Keratinocyte (primary cell): ENCODE data around the gene C20orf141. TPM values are rescaled to one million over a fixed set of nuclear protein-coding genes. Genes with fewer than 3 reads are reported as not detected.

Experiments
- DNase-seq: peaks from one replicate; pipeline ENCODE4 v3.0.0-alpha.2; 2011; ENCODE audit warnings: low read depth, missing footprints, low spot score
- FAIRE-seq: peaks from 2 replicates; lab custom pipeline; 2011; peaks lifted over from hg19 to GRCh38; lab: Jason Lieb, UNC
- H2AFZ ChIP-seq: 2 replicates; pipeline ENCODE4 v1.6.0; 2012; ENCODE audit warnings: low read length, control low read depth, inconsistent platforms; ENCODE audit not compliant: control insufficient read depth
- H3K27ac ChIP-seq: 2 replicates; pipeline ENCODE4 v1.5.1; 2011; ENCODE audit warnings: low read length; ENCODE audit not compliant: control insufficient read depth, insufficient read depth
- H3K27me3 ChIP-seq: 3 replicates; pipeline ENCODE4 v1.6.0; 2011; ENCODE audit warnings: low read length; ENCODE audit not compliant: control insufficient read depth, insufficient read depth; ENCODE audit errors: extremely low read depth
- H3K36me3 ChIP-seq, 2 experiments: 2 replicates in 1 of 2; 3 replicates in 1 of 2; pipeline ENCODE4 v1.5.1; 2011; ENCODE audit warnings: low read length in 2 of 2, mild to moderate bottlenecking in 1 of 2; ENCODE audit not compliant: control insufficient read depth in 2 of 2, insufficient read depth in 2 of 2; ENCODE audit errors: extremely low read depth in 1 of 2
- H3K4me1 ChIP-seq: 3 replicates; pipeline ENCODE4 v1.5.1; 2011; ENCODE audit warnings: low read length; ENCODE audit not compliant: control insufficient read depth, insufficient read depth; ENCODE audit errors: extremely low read depth
- H3K4me2 ChIP-seq: 3 replicates; pipeline ENCODE4 v1.6.0; 2011; ENCODE audit warnings: low read depth, low read length; ENCODE audit not compliant: control insufficient read depth, insufficient read depth; ENCODE audit errors: extremely low read depth
- H3K4me3 ChIP-seq, 3 experiments: fragments of 200-600 bp in 1 of 3; sonication (generic) in 1 of 3; 2 replicates in 2 of 3; 3 replicates in 1 of 3; pipeline ENCODE4 v1.5.1; 2011 to 2016; ENCODE audit warnings: low read length in 3 of 3, mild to moderate bottlenecking in 3 of 3, control low read depth in 2 of 3, inconsistent platforms in 1 of 3, low read depth in 1 of 3, mixed read lengths in 1 of 3, mixed run types in 1 of 3, moderate library complexity in 1 of 3; ENCODE audit not compliant: control insufficient read depth in 2 of 3, insufficient read depth in 2 of 3; ENCODE audit errors: extremely low read depth in 1 of 3
- H3K79me2 ChIP-seq: 2 replicates; pipeline ENCODE4 v1.6.0; 2012; ENCODE audit warnings: low read length; ENCODE audit not compliant: control insufficient read depth, insufficient read depth
- H3K9ac ChIP-seq: 3 replicates; pipeline ENCODE4 v1.6.0; 2011; ENCODE audit warnings: low read length; ENCODE audit not compliant: control insufficient read depth, insufficient read depth; ENCODE audit errors: extremely low read depth
- H3K9me1 ChIP-seq: 3 replicates; pipeline ENCODE4 v1.6.0; 2011; ENCODE audit warnings: low read length; ENCODE audit not compliant: control insufficient read depth, insufficient read depth; ENCODE audit errors: extremely low read depth
- H3K9me3 ChIP-seq: 2 replicates; pipeline ENCODE4 v1.5.1; 2012; ENCODE audit warnings: low read depth, low read length; ENCODE audit not compliant: control insufficient read depth
- H4K20me1 ChIP-seq: 3 replicates; pipeline ENCODE4 v1.6.0; 2011; ENCODE audit warnings: low read length; ENCODE audit not compliant: control insufficient read depth, insufficient read depth; ENCODE audit errors: extremely low read depth
- CTCF ChIP-seq, 3 experiments: IDR thresholded peaks in 1 of 3; conservative IDR thresholded peaks in 1 of 3; optimal IDR thresholded peaks in 1 of 3; 2 replicates in 2 of 3; 3 replicates in 1 of 3; pipeline versions ENCODE3 to v1.5.1; 2011; ENCODE audit warnings: low read length in 3 of 3, mild to moderate bottlenecking in 3 of 3, moderate library complexity in 2 of 3, control low read depth in 1 of 3, inconsistent platforms in 1 of 3; ENCODE audit not compliant: insufficient read depth in 2 of 3; ENCODE audit errors: extremely low read depth in 1 of 3
- EZH2 ChIP-seq: IDR thresholded peaks from one replicate; pipeline ENCODE4 v1.6.1; 2012; ENCODE audit warnings: inconsistent platforms, mild to moderate bottlenecking, low read length, moderate library complexity
- dilution Hi-C: fragments of 300-500 bp; cut with MboI; formaldehyde crosslinking; loops from one replicate; pipeline ENCODE4 v1.7.0; 2020; ENCODE audit warnings: low sequenced_read_pairs; ENCODE audit not compliant: extremely low pct_ligation_motif_present
- polyA plus RNA-seq, 5 experiments: library from polyadenylated mRNA; depleted of rRNA in 3 of 5; stranded (reverse) in 3 of 5; stranded (forward) in 1 of 5; unstranded in 1 of 5; fragments of >200 nt; gene quantifications; 1 replicate in 1 of 5; 2 replicates in 3 of 5; 3 replicates in 1 of 5; pipeline versions ENCODE4 v1.2.1 to v1.2.3, GENCODE V29; 2011 to 2012; ENCODE audit warnings: missing spikeins in 2 of 5, low read depth in 1 of 5, low replicate concordance in 1 of 5

The C20orf141 gene
- polyA plus RNA-seq, 1 donor (not counting 4 experiments of a cell fraction or from before 2014, with no cell fraction given), result not detected

- H3K9ac ChIP-seq, result no peak overlapping the region
- no peaks in the 10 kb centered on the region for H3K9me1 ChIP-seq
- H3K4me3 ChIP-seq, result no peak overlapping the region
- H2AFZ ChIP-seq, result no peak overlapping the region
- TF ChIP-seq CTCF (optimal IDR thresholded peaks at IDR 0.05 in 1 of 3, IDR thresholded peaks at IDR 0.05 in 1 of 3, conservative IDR thresholded peaks at IDR 0.05 in 1 of 3; ENCODE audit: extremely low read depth in 1 of 3, insufficient read depth in 2 of 3, low read length in 3 of 3) (no peak), EZH2 (no peak)
- H3K79me2 ChIP-seq, result no peaks in the 10 kb centered on the region
- no peak for FAIRE-seq
- no peaks in the 10 kb centered on the region for H3K36me3 ChIP-seq
- no peaks in the 10 kb centered on the region for H3K27me3 ChIP-seq
- H3K4me2 ChIP-seq, result no peak overlapping the region
- dilution Hi-C loops, result no loop called here
- H3K4me1 ChIP-seq, result peaks cover 6% of the 10 kb centered on the region
- H3K27ac ChIP-seq, result no peak overlapping the region
- no peak for DNase-seq
- no peaks in the 10 kb centered on the region for H4K20me1 ChIP-seq
- no peaks in the 10 kb centered on the region for H3K9me3 ChIP-seq
These were observed 21.2 kb downstream of the C20orf141 start for GRCh38 chr20:2836035-2836434.

GRCh38 chr20:2837221-2837960 is 22.6 kb downstream of the C20orf141 start:
- Histone ChIP-seq H3K9me1 (no peaks in the 10 kb centered on the region), H3K9me3 (no peaks in the 10 kb centered on the region)
- no peak for FAIRE-seq

More at GRCh38 chr20:2837221-2837960, 22.6 kb downstream of the C20orf141 start:
- dilution Hi-C loops, result no loop called here
- DNase-seq, result no peak
- Histone ChIP-seq H3K4me3 (no peak overlapping the region), H3K36me3 (no peaks in the 10 kb centered on the region), H2AFZ (no peak overlapping the region), H3K4me2 (no peak overlapping the region), H3K79me2 (no peaks in the 10 kb centered on the region), H3K4me1 (peaks cover 6% of the 10 kb centered on the region), H3K9ac (no peak overlapping the region), H4K20me1 (no peaks in the 10 kb centered on the region), H3K27ac (no peak overlapping the region), H3K27me3 (no peaks in the 10 kb centered on the region)
- TF ChIP-seq CTCF (optimal IDR thresholded peaks at IDR 0.05 in 1 of 3, IDR thresholded peaks at IDR 0.05 in 1 of 3, conservative IDR thresholded peaks at IDR 0.05 in 1 of 3; ENCODE audit: extremely low read depth in 1 of 3, insufficient read depth in 2 of 3, low read length in 3 of 3) (no peak), EZH2 (no peak)
